ENCODE results near the gene NTM.

- TF ChIP-seq POLR2AphosphoS5 (IDR thresholded peaks at IDR 0.05; ENCODE audit: borderline replicate concordance, low read depth, low read length) (no peak), EZH2 (IDR thresholded peaks at IDR 0.05) (no peak), FOXP2 (optimal IDR thresholded peaks at IDR 0.05; ENCODE audit: control extremely low read depth, extremely low read length, insufficient read depth) (no peak)
Observed at GRCh38 chr11:132211479-132211878, 841.1 kb downstream of the NTM start.
